H1 (cell line): Measurements from ENCODE around the gene PLEKHM1. TPM values are rescaled to one million over a fixed set of nuclear protein-coding genes. Genes with fewer than 3 reads are reported as not detected.

Experiments
- CTCF ChIA-PET: fragments of 300-600 bp; sonication (Branson Sonifier 250); formaldehyde crosslinking; loops from one replicate; lab custom pipeline; 2021; ENCODE audit not compliant: partially characterized antibody; lab: Charles Lee
- POLR2A ChIA-PET: fragments of 300-600 bp; sonication (Branson Sonifier 250); formaldehyde crosslinking; loops from one replicate; lab custom pipeline; 2021; ENCODE audit warnings: inconsistent platforms; ENCODE audit not compliant: partially characterized antibody; lab: Charles Lee
- DNase-seq, 2 experiments: peaks; one replicate each; pipeline versions ENCODE4 v3.0.0 to v3.0.0-alpha.2; 2010 to 2022; ENCODE audit warnings: low spot score in 2 of 2, low read depth in 1 of 2, mixed read lengths in 1 of 2
- FAIRE-seq: peaks from 2 replicates; lab custom pipeline; 2011; peaks lifted over from hg19 to GRCh38; lab: Jason Lieb, UNC
- H2AFZ ChIP-seq: 2 replicates; pipeline ENCODE4 v1.8.1; 2012; ENCODE audit warnings: low read length, inconsistent platforms
- H2AK5ac ChIP-seq: 2 replicates; pipeline ENCODE4 v1.6.1; 2013; ENCODE audit warnings: low read depth, low read length
- H2BK120ac ChIP-seq: replicated peaks from 2 replicates; pipeline ENCODE3; 2013; ENCODE audit warnings: low read depth, low read length, inconsistent platforms
- H2BK12ac ChIP-seq: 2 replicates; pipeline ENCODE4 v1.6.1; 2013; ENCODE audit warnings: low read depth, low read length
- H2BK15ac ChIP-seq: 2 replicates; pipeline ENCODE4 v1.6.1; 2013; ENCODE audit warnings: low read length
- H2BK20ac ChIP-seq: 2 replicates; pipeline ENCODE4 v1.6.1; 2013; ENCODE audit warnings: low read length
- H2BK5ac ChIP-seq: 2 replicates; pipeline ENCODE4 v1.6.1; 2013; ENCODE audit warnings: low read depth, low read length
- H3K14ac ChIP-seq: 2 replicates; pipeline ENCODE4 v1.6.1; 2013; ENCODE audit warnings: inconsistent platforms; ENCODE audit not compliant: insufficient read length
- H3K18ac ChIP-seq: 2 replicates; pipeline ENCODE4 v1.6.1; 2013; ENCODE audit warnings: low read length; ENCODE audit errors: extremely low read depth
- H3K23ac ChIP-seq: 2 replicates; pipeline ENCODE4 v1.6.1; 2013; ENCODE audit warnings: inconsistent platforms; ENCODE audit not compliant: insufficient read length
- H3K23me2 ChIP-seq: 2 replicates; pipeline ENCODE4 v1.6.1; 2013; ENCODE audit warnings: low read depth, low read length
- H3K27ac ChIP-seq: 2 replicates; pipeline ENCODE4 v1.6.1; 2011; ENCODE audit warnings: low read depth, low read length, inconsistent platforms
- H3K27me3 ChIP-seq, 4 experiments: replicated peaks in 1 of 4; 1 replicate in 1 of 4; 2 replicates in 3 of 4; pipeline versions ENCODE4 v1.6.1 to v1.8.1; 2011 to 2013; ENCODE audit warnings: low read length in 3 of 4, mild to moderate bottlenecking in 3 of 4, inconsistent platforms in 2 of 4, mixed read lengths in 2 of 4, moderate library complexity in 1 of 4; ENCODE audit not compliant: control insufficient read depth in 3 of 4, insufficient read depth in 3 of 4; ENCODE audit errors: extremely low read depth in 1 of 4
- H3K36me3 ChIP-seq, 4 experiments: 2 replicates each; pipeline versions ENCODE4 v1.6.1 to v1.8.1; 2011 to 2013; ENCODE audit warnings: mild to moderate bottlenecking in 4 of 4, low read length in 3 of 4, moderate library complexity in 2 of 4, control low read depth in 1 of 4, inconsistent platforms in 1 of 4; ENCODE audit not compliant: insufficient read depth in 4 of 4, control insufficient read depth in 2 of 4
- H3K4ac ChIP-seq: replicated peaks from 2 replicates; pipeline ENCODE3; 2013; ENCODE audit warnings: low read length, low read depth, mixed read lengths, inconsistent platforms; ENCODE audit not compliant: insufficient read length
- H3K4me1 ChIP-seq, 4 experiments: replicated peaks in 1 of 4; 1 replicate in 1 of 4; 2 replicates in 3 of 4; pipeline versions ENCODE4 v1.6.1 to v1.8.1; 2011 to 2013; ENCODE audit warnings: low read length in 3 of 4, inconsistent platforms in 2 of 4, mixed read lengths in 1 of 4; ENCODE audit not compliant: insufficient read depth in 4 of 4, control insufficient read depth in 3 of 4
- H3K4me2 ChIP-seq, 2 experiments: 2 replicates each; pipeline versions ENCODE4 v1.6.1 to v1.8.1; 2011 to 2013; ENCODE audit warnings: low read depth in 2 of 2, low read length in 2 of 2, control low read depth in 1 of 2, inconsistent platforms in 1 of 2, mild to moderate bottlenecking in 1 of 2; ENCODE audit not compliant: insufficient read depth in 1 of 2
- H3K4me3 ChIP-seq, 4 experiments: fragments of 200-600, 300-600 bp in 1 of 4; sonication (generic), shearing (Covaris generic), sonication (Bioruptor Twin) in 1 of 4; 2 replicates each; pipeline versions ENCODE4 v1.5.1 to v1.8.1; 2011 to 2016; ENCODE audit warnings: low read length in 4 of 4, low read depth in 3 of 4, control low read depth in 2 of 4, inconsistent platforms in 2 of 4, mild to moderate bottlenecking in 2 of 4, mixed read lengths in 1 of 4, moderate library complexity in 1 of 4; ENCODE audit not compliant: insufficient read depth in 2 of 4; ENCODE audit errors: extremely low read depth in 1 of 4
- H3K56ac ChIP-seq: replicated peaks from 2 replicates; pipeline ENCODE3; 2013; ENCODE audit warnings: low read depth, mild to moderate bottlenecking, mixed read lengths, low read length, inconsistent platforms; ENCODE audit not compliant: insufficient read length
- H3K79me1 ChIP-seq: 2 replicates; pipeline ENCODE4 v1.6.1; 2013; ENCODE audit warnings: low read depth, low read length, control low read depth
- H3K79me2 ChIP-seq, 2 experiments: 2 replicates each; pipeline versions ENCODE4 v1.6.1 to v1.8.1; 2012 to 2013; ENCODE audit warnings: low read length in 2 of 2, mild to moderate bottlenecking in 2 of 2, inconsistent platforms in 1 of 2; ENCODE audit not compliant: insufficient read depth in 2 of 2, control insufficient read depth in 1 of 2
- H3K9ac ChIP-seq, 4 experiments: replicated peaks in 1 of 4; 1 replicate in 1 of 4; 2 replicates in 3 of 4; pipeline versions ENCODE4 v1.6.1 to v1.8.1; 2011 to 2013; ENCODE audit warnings: low read depth in 3 of 4, low read length in 3 of 4, control low read depth in 2 of 4, mild to moderate bottlenecking in 2 of 4, moderate library complexity in 2 of 4, inconsistent platforms in 1 of 4; ENCODE audit errors: extremely low read depth in 1 of 4
- H3K9me3 ChIP-seq, 2 experiments: 2 replicates each; pipeline versions ENCODE4 v1.6.1 to v1.8.1; 2012 to 2013; ENCODE audit warnings: mild to moderate bottlenecking in 2 of 2, moderate library complexity in 2 of 2, control low read depth in 1 of 2, inconsistent platforms in 1 of 2, low read depth in 1 of 2, low read length in 1 of 2, mixed read lengths in 1 of 2; ENCODE audit not compliant: insufficient read depth in 2 of 2
- H4K20me1 ChIP-seq, 2 experiments: replicated peaks in 1 of 2; 2 replicates each; pipeline versions ENCODE3 to v1.8.1; 2011 to 2013; ENCODE audit warnings: inconsistent platforms in 2 of 2, low read length in 2 of 2, mild to moderate bottlenecking in 1 of 2; ENCODE audit not compliant: insufficient read depth in 2 of 2, control insufficient read depth in 1 of 2
- H4K5ac ChIP-seq: 2 replicates; pipeline ENCODE4 v1.6.1; 2013; ENCODE audit warnings: low read length, low read depth, mixed read lengths, inconsistent platforms; ENCODE audit not compliant: insufficient read length
- H4K8ac ChIP-seq: 2 replicates; pipeline ENCODE4 v1.8.0; 2013; ENCODE audit warnings: mild to moderate bottlenecking, moderate library complexity, low read length, inconsistent platforms; ENCODE audit not compliant: insufficient read depth; ENCODE audit errors: extremely low read depth
- H4K91ac ChIP-seq: replicated peaks from 2 replicates; pipeline ENCODE3; 2013; ENCODE audit warnings: low read length, mixed read lengths, inconsistent platforms; ENCODE audit not compliant: insufficient read length
- BCL11A ChIP-seq, 2 experiments: IDR thresholded peaks; one replicate each; pipeline ENCODE4 v1.6.1; 2011; ENCODE audit warnings: low read depth in 2 of 2, low read length in 2 of 2, mild to moderate bottlenecking in 2 of 2
- CHD1 ChIP-seq: IDR thresholded peaks from 2 replicates; pipeline ENCODE4 v1.6.1; 2012; ENCODE audit warnings: low read depth, low read length, improper control_type of control experiment
- CTCF ChIP-seq, 3 experiments: IDR thresholded peaks; 1 replicate in 2 of 3; 2 replicates in 1 of 3; pipeline versions ENCODE4 v1.5.1 to v1.6.1; 2011; ENCODE audit warnings: low read length in 3 of 3, mild to moderate bottlenecking in 3 of 3, inconsistent platforms in 2 of 3, low read depth in 1 of 3, moderate library complexity in 1 of 3; ENCODE audit not compliant: insufficient read depth in 1 of 3; ENCODE audit errors: control extremely low read depth in 1 of 3
- HDAC6 ChIP-seq: IDR thresholded peaks from one replicate; pipeline ENCODE4 v1.7.1; 2012; ENCODE audit warnings: low read depth, mild to moderate bottlenecking, inconsistent platforms, low read length, moderate library complexity
- MAFK ChIP-seq: IDR thresholded peaks from 2 replicates; pipeline ENCODE4 v1.6.1; 2012; ENCODE audit warnings: low read depth, mild to moderate bottlenecking, improper control_type of control experiment, low read length
- MAX ChIP-seq: IDR thresholded peaks from 2 replicates; pipeline ENCODE4 v1.6.1; 2012; ENCODE audit warnings: inconsistent platforms
- PHF8 ChIP-seq: fragments of 200-600 bp; sonication (generic); conservative IDR thresholded peaks from 2 replicates; pipeline ENCODE4 v1.7.1; 2012; ENCODE audit warnings: low read depth, mild to moderate bottlenecking, inconsistent platforms, low read length, moderate library complexity
- POLR2AphosphoS5 ChIP-seq: IDR thresholded peaks from 2 replicates; pipeline ENCODE4 v1.6.1; 2011; ENCODE audit warnings: low read depth, low read length
- TAF1 ChIP-seq: IDR thresholded peaks from 2 replicates; pipeline ENCODE4 v1.6.1; 2011; ENCODE audit warnings: mild to moderate bottlenecking, low read depth, low read length
- TCF12 ChIP-seq: IDR thresholded peaks from 2 replicates; pipeline ENCODE4 v1.6.1; 2011; ENCODE audit warnings: low read depth, mild to moderate bottlenecking, low read length
- WGBS, 2 experiments: shearing (Covaris generic) in 1 of 2; methylation state at CpG; one replicate each; pipeline versions ENCODE4 v1.1.6 to v1.1.7; 2013 to 2015; ENCODE audit warnings: low lambda C conversion rate in 2 of 2, mixed read lengths in 2 of 2, inconsistent platforms in 1 of 2, low coverage in 1 of 2, missing lambda C conversion rate in 1 of 2; ENCODE audit not compliant: insufficient replicate concordance in 2 of 2, insufficient coverage in 1 of 2, insufficient read length in 1 of 2; ENCODE audit errors: extremely low coverage in 1 of 2, missing lambda C conversion rate in 1 of 2; 5-methylcytosine and 5-hydroxymethylcytosine counted together
- polyA plus RNA-seq, 7 experiments: library from polyadenylated mRNA; depleted of rRNA in 3 of 7; stranded (reverse) in 5 of 7; unstranded in 2 of 7; fragments of >200 nt in 5 of 7; fragments of 200-250 nt in 2 of 7; gene quantifications; 1 replicate in 5 of 7; 2 replicates in 1 of 7; 4 replicates in 1 of 7; pipeline versions ENCODE4 v1.2.1 to v1.2.3, GENCODE V29; 2011 to 2013; ENCODE audit warnings: missing spikeins in 2 of 7, mixed read lengths in 2 of 7
- total RNA-seq: library from RNA; stranded (reverse); fragmentation: NEBNext Ultra II Directional; extraction: Animal tissue kit (Norgen Biotek cat#: 25700); gene quantifications from 2 replicates; pipeline ENCODE4 v1.2.1, GENCODE V29; 2021

Gene PLEKHM1
- total and polyA plus RNA-seq, 2 of the 8 experiments (the other 6 are each of a cell fraction or from before 2014, with no cell fraction given) = 7.6 to 17.9 TPM

GRCh38 chr17:45438931-45439610 is 51.5 kb downstream of the PLEKHM1 start:
- Histone ChIP-seq H2AK5ac (no peak overlapping the region), H2AFZ (no peak overlapping the region), H2BK12ac (0 out of 2 replicates have a peak overlapping the region, but pooled peaks have one; percentile 9), H2BK120ac (no peak overlapping the region), H3K36me3 (no peaks in the 10 kb centered on the region), H3K4me2 (0 out of 4 replicates have a peak overlapping the region, but pooled peaks of 1 of the 2 experiments have one; percentile 13), H3K9ac (no peak overlapping the region), H3K23ac (no peak overlapping the region), H3K79me2 (no peaks in the 10 kb centered on the region), H3K4me1 (peaks cover 3 to 10% (median 6%) of the 10 kb centered on the region in 4 experiments), H3K4ac (no peak overlapping the region), H2BK5ac (no peak overlapping the region), H4K8ac (no peak overlapping the region; the same call in 1 of the 2 replicates), H3K14ac (no peak overlapping the region), H4K20me1 (peaks cover 0 to 2% of the 10 kb centered on the region in 2 experiments), H3K23me2 (no peaks in the 10 kb centered on the region), H4K91ac (no peak overlapping the region), H3K27me3 (no peaks in the 10 kb centered on the region; a peak in 1 of 7 replicates), H2BK20ac (no peak overlapping the region), H3K56ac (no peak overlapping the region), H3K79me1 (no peaks in the 10 kb centered on the region), H3K18ac (no peak overlapping the region), H3K9me3 (no peaks in the 10 kb centered on the region), H4K5ac (no peak overlapping the region), H3K4me3 (no peak overlapping the region), H3K27ac (no peak overlapping the region), H2BK15ac (no peak overlapping the region)
- DNase-seq (no peak), FAIRE-seq (no peak)
- WGBS, 2 experiments = 92% methylated on average over 8 of the region's 11 CpGs; no CpG with 5 or more reads in 1 of the 2 experiments
- ChIA-PET POLR2A (no interaction called here), CTCF (interaction anchor here (0.7 to 3.3 kb wide), 3 partner anchors 13 to 59 kb away, joined by 3 to 20 read pairs (median 3); no protein-coding TSS in a partner anchor)
- no peak for TF ChIP-seq BCL11A (IDR thresholded peaks at IDR 0.05; ENCODE audit: low read depth in 2 of 2, low read length in 2 of 2)
- no peak for TF ChIP-seq HDAC6
- no peak for TF ChIP-seq CHD1
- no peak for TF ChIP-seq POLR2AphosphoS5
- no peak for TF ChIP-seq PHF8
- no peak for TF ChIP-seq CTCF (IDR thresholded peaks at IDR 0.05; ENCODE audit: control extremely low read depth in 1 of 3, insufficient read depth in 1 of 3, low read depth in 1 of 3, low read length in 3 of 3)
- no peak for TF ChIP-seq MAX
- no peak for TF ChIP-seq TAF1
- TF ChIP-seq MAFK = no peak
- TF ChIP-seq TCF12 = no peak
